HCT116 (cell line): ENCODE data around the gene RAB11FIP2. TPM values are rescaled to one million over a fixed set of nuclear protein-coding genes. Genes with fewer than 3 reads are reported as not detected.

Source experiments
- ATAC-seq: fragments of 200-7000 bp; cut with Tn5 transposase; 2 replicates; pipeline ENCODE4 v1.9.1; 2020; ENCODE audit warnings: mild to moderate bottlenecking, moderate library complexity
- BruUV-seq: library from RNA; stranded (reverse); fragments of 400-500 nt; replicated peaks from 2 replicates; lab custom pipeline; 2021; lab: Mats Ljungman, UMichigan
- CTCF ChIA-PET: fragments of 300-600 bp; sonication (Branson Sonifier 250); formaldehyde crosslinking; loops from one replicate; lab custom pipeline; 2021; ENCODE audit warnings: antibody characterized with exemption; lab: Charles Lee
- POLR2A ChIA-PET: fragments of 300-600, 350-600 bp; sonication (Branson Sonifier 250); formaldehyde crosslinking; loops from one replicate; lab custom pipeline; 2021; ENCODE audit warnings: antibody characterized with exemption; lab: Charles Lee
- RAD21 ChIA-PET, 2 experiments: fragments of 300-600 bp; sonication (Branson Sonifier 250); formaldehyde crosslinking; loops; one replicate each; lab custom pipeline; 2023; ENCODE audit warnings: low total read pairs in 2 of 2; ENCODE audit not compliant: uncharacterized antibody in 2 of 2, unreplicated experiment in 2 of 2, low non-redundant PET in 1 of 2; lab: Charles Lee
- DNase-seq: peaks from one replicate; pipeline ENCODE4 v3.0.0-alpha.2; 2010; ENCODE audit warnings: low read depth, low spot score
- H2AFZ ChIP-seq: fragments of 200-600 bp; shearing (Covaris generic), sonication (generic); 2 replicates; pipeline ENCODE4 v1.6.1; 2017; ENCODE audit warnings: low read depth, mixed run types, mixed read lengths, antibody characterized with exemption, low read length; ENCODE audit not compliant: poor library complexity, severe bottlenecking
- H3K27ac ChIP-seq: 2 replicates; pipeline ENCODE4 v1.5.1; 2012; ENCODE audit warnings: low read depth, low read length
- H3K27me3 ChIP-seq: fragments of 200-600 bp; sonication (generic); 2 replicates; pipeline ENCODE4 v1.6.1; 2016; ENCODE audit warnings: mixed run types, low read length, mixed read lengths; ENCODE audit not compliant: insufficient read depth
- H3K36me3 ChIP-seq, 2 experiments: fragments of 200-500 bp in 1 of 2; fragments of 200-600 bp in 1 of 2; sonication (Bioruptor generic) in 1 of 2; sonication (generic) in 1 of 2; 2 replicates each; pipeline versions ENCODE4 v1.5.1 to v1.6.1; 2014 to 2016; ENCODE audit warnings: low read length in 2 of 2, inconsistent platforms in 1 of 2, mixed read lengths in 1 of 2, mixed run types in 1 of 2; ENCODE audit not compliant: insufficient read depth in 2 of 2, control insufficient read depth in 1 of 2
- H3K4me1 ChIP-seq, 2 experiments: fragments of 200-600 bp in 1 of 2; sonication (generic) in 1 of 2; 2 replicates each; pipeline versions ENCODE4 v1.5.1 to v1.6.1; 2012 to 2017; ENCODE audit warnings: low read length in 2 of 2, inconsistent platforms in 1 of 2, mild to moderate bottlenecking in 1 of 2, mixed read lengths in 1 of 2, mixed run types in 1 of 2, moderate library complexity in 1 of 2; ENCODE audit not compliant: insufficient read depth in 2 of 2, control insufficient read depth in 1 of 2
- H3K4me2 ChIP-seq: fragments of 200-600 bp; sonication (generic); 2 replicates; pipeline ENCODE4 v1.6.1; 2017; ENCODE audit warnings: mixed run types, low read length, mixed read lengths
- H3K4me3 ChIP-seq, 2 experiments: fragments of 200-600 bp in 1 of 2; sonication (generic) in 1 of 2; replicated peaks in 1 of 2; 2 replicates each; pipeline ENCODE4 v1.5.1; 2011 to 2016; ENCODE audit warnings: low read length in 2 of 2, control low read depth in 1 of 2, low read depth in 1 of 2, mild to moderate bottlenecking in 1 of 2, mixed read lengths in 1 of 2, mixed run types in 1 of 2
- H3K79me2 ChIP-seq: fragments of 200-600 bp; sonication (generic); 2 replicates; pipeline ENCODE4 v1.6.1; 2017; ENCODE audit warnings: mild to moderate bottlenecking, mixed run types, low read length, moderate library complexity, mixed read lengths; ENCODE audit not compliant: insufficient read depth
- H3K9ac ChIP-seq: fragments of 200-600 bp; sonication (generic); 2 replicates; pipeline ENCODE4 v1.6.1; 2016; ENCODE audit warnings: low read length, mixed read lengths
- H3K9me2 ChIP-seq: fragments of 200-600 bp; sonication (generic), shearing (Covaris generic); 2 replicates; pipeline ENCODE4 v1.6.1; 2017; ENCODE audit warnings: mixed run types, mild to moderate bottlenecking, moderate library complexity; ENCODE audit not compliant: insufficient read depth
- H3K9me3 ChIP-seq, 2 experiments: fragments of 200-500 bp in 1 of 2; fragments of 200-600 bp in 1 of 2; sonication (Bioruptor generic) in 1 of 2; sonication (generic) in 1 of 2; 2 replicates each; pipeline ENCODE4 v1.6.1; 2014 to 2017; ENCODE audit warnings: low read length in 2 of 2, mixed read lengths in 2 of 2, inconsistent platforms in 1 of 2, low read depth in 1 of 2, mild to moderate bottlenecking in 1 of 2, mixed run types in 1 of 2, moderate library complexity in 1 of 2; ENCODE audit not compliant: control insufficient read depth in 1 of 2, insufficient read depth in 1 of 2
- H4K20me1 ChIP-seq: fragments of 200-600 bp; sonication (generic), shearing (Covaris generic); 2 replicates; pipeline ENCODE4 v1.6.1; 2017; ENCODE audit warnings: mixed run types, mild to moderate bottlenecking, moderate library complexity; ENCODE audit not compliant: insufficient read depth
- CBX3 ChIP-seq: IDR thresholded peaks from 2 replicates; pipeline ENCODE4 v1.6.1; 2012; ENCODE audit warnings: low read depth
- CTCF ChIP-seq, 3 experiments: fragments of 200-600 bp in 1 of 3; sonication (generic) in 1 of 3; IDR thresholded peaks in 2 of 3; conservative IDR thresholded peaks in 1 of 3; 2 replicates each; pipeline ENCODE4 v1.5.1; 2012 to 2017; ENCODE audit warnings: low read depth in 2 of 3, low read length in 2 of 3, antibody characterized with exemption in 1 of 3, borderline replicate concordance in 1 of 3, control low read depth in 1 of 3, mild to moderate bottlenecking in 1 of 3, mixed read lengths in 1 of 3, mixed run types in 1 of 3, moderate library complexity in 1 of 3; ENCODE audit not compliant: insufficient read depth in 1 of 3
- EGR1 ChIP-seq: IDR thresholded peaks from 2 replicates; pipeline ENCODE4 v1.6.1; 2012; ENCODE audit warnings: low read depth
- FOSL1 ChIP-seq: IDR thresholded peaks from 2 replicates; pipeline ENCODE4 v1.6.1; 2012; ENCODE audit warnings: low read depth
- JUND ChIP-seq: IDR thresholded peaks from 2 replicates; pipeline ENCODE4 v1.6.1; 2012
- POLR2AphosphoS5 ChIP-seq: IDR thresholded peaks from 2 replicates; pipeline ENCODE4 v1.6.1; 2011; ENCODE audit warnings: mild to moderate bottlenecking, low read depth, low read length, moderate library complexity
- REST ChIP-seq: IDR thresholded peaks from 2 replicates; pipeline ENCODE4 v1.6.1; 2012; ENCODE audit warnings: low read depth
- SP1 ChIP-seq: IDR thresholded peaks from 2 replicates; pipeline ENCODE4 v1.6.1; 2012; ENCODE audit warnings: low read depth
- SRF ChIP-seq: IDR thresholded peaks from 2 replicates; pipeline ENCODE4 v1.6.1; 2012; ENCODE audit warnings: low read depth
- ZFX ChIP-seq: fragments of 450-650 bp; IDR thresholded peaks from 2 replicates; pipeline ENCODE4 v1.6.1; 2017
- intact Hi-C: fragments of 100-400 bp; cut with micrococcal nuclease; formaldehyde crosslinking; loops from 2 replicates; pipeline ENCODE4 v1.10.0; 2022
- total RNA-seq: library from RNA; stranded (reverse); gene quantifications from one replicate; pipeline ENCODE4 v1.2.1, GENCODE V29; 2021; ENCODE audit not compliant: unreplicated experiment

The RAB11FIP2 gene
- total RNA-seq, 1 experiment from 2014 or later, result 16.8 TPM

- intact Hi-C loops, result no loop called here
- Histone ChIP-seq H3K4me2 (no peak overlapping the region), H3K27me3 (peaks cover 56% of the 10 kb centered on the region), H3K4me1 (no peaks in the 10 kb centered on the region), H4K20me1 (no peaks in the 10 kb centered on the region), H3K9me2 (no peaks in the 10 kb centered on the region), H3K4me3 (no peak overlapping the region), H3K27ac (no peak overlapping the region), H3K79me2 (no peaks in the 10 kb centered on the region), H3K9ac (no peak overlapping the region), H3K36me3 (no peaks in the 10 kb centered on the region), H2AFZ (no peak overlapping the region), H3K9me3 (no peaks in the 10 kb centered on the region)
- DNase-seq (no peak), ATAC-seq (no peak)
- TF ChIP-seq SRF (no peak), ZFX (no peak), POLR2AphosphoS5 (no peak), CTCF (IDR thresholded peaks at IDR 0.05 in 2 of 3, conservative IDR thresholded peaks at IDR 0.05 in 1 of 3; ENCODE audit: borderline replicate concordance in 1 of 3, insufficient read depth in 1 of 3, low read depth in 2 of 3, low read length in 2 of 3) (no peak), EGR1 (no peak), FOSL1 (no peak), JUND (no peak), REST (no peak), SP1 (no peak), CBX3 (no peak)
- ChIA-PET POLR2A (no interaction called here), CTCF (no interaction called here), RAD21 (interaction anchor here in 1 of 2 experiments (0.7 kb wide), 1 partner anchor 729 kb away, joined by 3 read pairs; no protein-coding TSS in a partner anchor)
- BruUV-seq, result no TSS peak
Measured at GRCh38 chr10:117964536-117964935, 82.2 kb downstream of the RAB11FIP2 start.
